NB4 (cell line): ENCODE data around the gene S100PBP.

Source experiments
- POLR2A ChIP-seq: IDR thresholded peaks from 2 replicates; pipeline ENCODE4 v1.6.1; 2011; ENCODE audit warnings: mild to moderate bottlenecking; ENCODE audit not compliant: insufficient read length; ENCODE audit errors: extremely low read depth
- TF ChIP-seq, protein P1 (sequence below): IDR thresholded peaks from one replicate; pipeline ENCODE4 v1.5.1; 2012; ENCODE audit warnings: low read depth, low read length

DNA sequence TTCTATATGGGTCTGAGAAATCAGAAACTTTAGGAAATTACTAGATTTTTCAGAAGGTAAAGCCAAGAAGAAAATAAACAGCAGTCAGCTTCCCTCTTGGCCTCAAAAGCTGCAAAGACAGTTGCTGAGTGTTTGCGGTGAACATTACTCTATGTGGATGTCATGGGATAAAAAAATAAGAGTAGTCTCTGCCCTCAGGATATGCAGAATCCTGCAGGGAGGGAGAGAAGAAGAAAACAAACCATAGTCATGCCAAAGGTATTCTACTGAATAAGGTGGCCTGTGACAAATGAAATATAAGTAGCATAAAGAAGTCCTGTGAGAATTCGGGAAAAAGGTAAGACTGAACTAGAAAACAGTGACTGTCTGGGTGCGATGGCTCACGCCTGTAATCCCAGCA is 19.3 kb upstream of the S100PBP start:
- no peak for TF ChIP-seq POLR2A
- TF ChIP-seq, protein P1, sequence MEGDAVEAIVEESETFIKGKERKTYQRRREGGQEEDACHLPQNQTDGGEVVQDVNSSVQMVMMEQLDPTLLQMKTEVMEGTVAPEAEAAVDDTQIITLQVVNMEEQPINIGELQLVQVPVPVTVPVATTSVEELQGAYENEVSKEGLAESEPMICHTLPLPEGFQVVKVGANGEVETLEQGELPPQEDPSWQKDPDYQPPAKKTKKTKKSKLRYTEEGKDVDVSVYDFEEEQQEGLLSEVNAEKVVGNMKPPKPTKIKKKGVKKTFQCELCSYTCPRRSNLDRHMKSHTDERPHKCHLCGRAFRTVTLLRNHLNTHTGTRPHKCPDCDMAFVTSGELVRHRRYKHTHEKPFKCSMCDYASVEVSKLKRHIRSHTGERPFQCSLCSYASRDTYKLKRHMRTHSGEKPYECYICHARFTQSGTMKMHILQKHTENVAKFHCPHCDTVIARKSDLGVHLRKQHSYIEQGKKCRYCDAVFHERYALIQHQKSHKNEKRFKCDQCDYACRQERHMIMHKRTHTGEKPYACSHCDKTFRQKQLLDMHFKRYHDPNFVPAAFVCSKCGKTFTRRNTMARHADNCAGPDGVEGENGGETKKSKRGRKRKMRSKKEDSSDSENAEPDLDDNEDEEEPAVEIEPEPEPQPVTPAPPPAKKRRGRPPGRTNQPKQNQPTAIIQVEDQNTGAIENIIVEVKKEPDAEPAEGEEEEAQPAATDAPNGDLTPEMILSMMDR, result no peak
